SK-N-SH treated with all-trans-retinoic acid at 6 μM for 48 hours (cell line): ENCODE measurements around the gene PRR18.

Experiments
- CSDC2 ChIP-seq: fragments of 250-450 bp; sonication (Bioruptor Pico); IDR thresholded peaks from 2 replicates; pipeline ENCODE4 v1.5.0; 2020; ENCODE audit warnings: mild to moderate bottlenecking, moderate library complexity
- ISL1 ChIP-seq: fragments of 250-450 bp; sonication (Bioruptor Pico); IDR thresholded peaks from 2 replicates; pipeline ENCODE4 v2.1.2; 2022; ENCODE audit warnings: mild to moderate bottlenecking, moderate library complexity
- PATZ1 ChIP-seq: fragments of 250-450 bp; sonication (Bioruptor Pico); IDR thresholded peaks from 2 replicates; pipeline ENCODE4 v1.8.0; 2020; ENCODE audit warnings: mild to moderate bottlenecking, moderate library complexity, borderline replicate concordance
- PPARA ChIP-seq: fragments of 250-450 bp; sonication (Bioruptor Pico); IDR thresholded peaks from 2 replicates; pipeline ENCODE4 v1.5.0; 2020; ENCODE audit warnings: mild to moderate bottlenecking, borderline replicate concordance
- RARB ChIP-seq: fragments of 250-450 bp; sonication (Bioruptor Pico); IDR thresholded peaks from 2 replicates; pipeline ENCODE4 v1.8.0; 2021; ENCODE audit warnings: mild to moderate bottlenecking, moderate library complexity
- SNAI2 ChIP-seq: fragments of 250-450 bp; sonication (Bioruptor Pico); IDR thresholded peaks from 2 replicates; pipeline ENCODE4 v1.5.0; 2020; ENCODE audit warnings: mild to moderate bottlenecking, moderate library complexity
- TSHZ2 ChIP-seq: fragments of 250-450 bp; sonication (Bioruptor Pico); IDR thresholded peaks from 2 replicates; pipeline ENCODE4 v1.5.0; 2020; ENCODE audit warnings: mild to moderate bottlenecking, moderate library complexity
- ZC3H10 ChIP-seq: fragments of 250-450 bp; sonication (Bioruptor Pico); IDR thresholded peaks from 2 replicates; pipeline ENCODE4 v1.5.1; 2021; ENCODE audit warnings: mild to moderate bottlenecking, moderate library complexity
- ZNF565 ChIP-seq: fragments of 450-650 bp; formaldehyde crosslinking; conservative IDR thresholded peaks from 2 replicates; pipeline ENCODE4 v1.5.0; 2020; ENCODE audit warnings: low read depth, mild to moderate bottlenecking, moderate library complexity

DNA sequence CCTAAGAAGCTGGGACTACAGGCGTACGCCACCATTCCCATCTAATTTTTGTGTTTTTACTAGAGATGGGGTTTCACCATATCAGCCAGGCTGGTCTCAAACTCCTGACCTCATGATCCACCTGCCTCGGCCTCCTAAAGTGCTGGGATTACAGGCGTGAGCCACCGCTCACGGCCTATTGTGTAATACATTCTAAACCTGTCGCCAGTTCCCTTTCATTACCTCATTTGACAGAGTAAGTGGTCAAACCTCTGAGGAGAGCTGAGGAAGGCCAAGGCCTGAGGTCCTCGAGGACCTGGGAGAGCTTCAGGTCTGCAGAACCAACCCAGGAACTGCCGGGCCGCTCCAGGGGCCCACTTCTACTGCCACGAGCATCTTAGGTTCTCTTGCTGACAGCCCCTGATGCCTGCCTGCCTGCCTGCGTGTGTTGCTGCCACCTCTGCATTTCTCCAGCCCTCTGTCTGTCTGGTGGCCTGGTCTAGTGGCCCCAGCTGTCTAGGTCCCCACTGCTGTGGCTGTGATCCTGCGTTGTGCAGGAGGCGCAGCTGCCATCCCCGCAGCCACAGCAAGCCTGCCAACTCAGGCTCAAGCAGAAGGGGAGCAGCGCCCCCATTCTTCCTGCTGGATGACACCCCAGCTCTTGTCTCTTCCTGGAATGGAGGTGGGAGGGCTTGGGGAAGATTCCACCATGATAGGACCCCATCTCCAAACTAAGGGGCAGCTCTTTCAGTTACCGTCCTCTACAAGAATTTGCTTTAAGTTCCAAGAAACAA is 45.3 kb downstream of the PRR18 start:
- TF ChIP-seq SNAI2 (CRISPR knock-in tag) (no peak), ISL1 (no peak), ZC3H10 (no peak), PPARA (no peak), PATZ1 (CRISPR knock-in tag) (no peak), ZNF565 (CRISPR knock-in tag) (no peak), CSDC2 (CRISPR knock-in tag) (no peak), RARB (CRISPR knock-in tag) (no peak), TSHZ2 (CRISPR knock-in tag) (no peak)
